Measurements from ENCODE around the gene FLNB.

DNA sequence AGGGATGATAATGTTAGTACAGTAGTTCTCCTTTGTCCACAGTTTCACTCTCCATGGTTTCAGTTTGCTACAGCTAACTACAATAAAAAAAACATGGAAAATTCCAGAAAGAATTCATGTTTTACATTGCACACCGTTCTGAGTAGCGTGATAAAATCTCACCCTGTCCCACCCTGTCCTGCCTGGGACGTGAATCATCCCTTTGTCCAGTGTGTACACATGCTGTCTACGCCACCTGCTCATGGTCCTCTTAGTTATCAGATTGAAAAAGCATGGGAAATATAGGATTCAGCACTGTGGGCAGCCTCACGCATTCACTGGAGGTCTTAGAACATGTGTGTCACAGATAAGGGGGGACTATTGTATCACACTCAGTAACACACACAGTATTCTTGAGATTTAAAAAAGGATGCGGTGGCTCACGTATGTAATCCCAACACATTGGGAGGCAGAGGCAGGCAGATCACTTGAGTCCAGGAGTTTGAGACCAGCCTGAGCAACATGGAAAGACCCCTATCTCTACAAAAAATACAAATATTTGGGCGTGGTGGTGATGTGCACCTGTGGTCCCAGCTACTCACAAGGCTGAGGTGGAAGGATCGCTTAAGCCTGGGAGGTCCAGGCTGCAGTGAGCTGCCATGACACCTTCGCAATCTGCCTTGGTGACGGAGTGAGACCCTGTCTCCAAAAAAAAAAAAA lies 8.7 kb upstream of the FLNB start:
- TF ChIP-seq, protein P1, sequence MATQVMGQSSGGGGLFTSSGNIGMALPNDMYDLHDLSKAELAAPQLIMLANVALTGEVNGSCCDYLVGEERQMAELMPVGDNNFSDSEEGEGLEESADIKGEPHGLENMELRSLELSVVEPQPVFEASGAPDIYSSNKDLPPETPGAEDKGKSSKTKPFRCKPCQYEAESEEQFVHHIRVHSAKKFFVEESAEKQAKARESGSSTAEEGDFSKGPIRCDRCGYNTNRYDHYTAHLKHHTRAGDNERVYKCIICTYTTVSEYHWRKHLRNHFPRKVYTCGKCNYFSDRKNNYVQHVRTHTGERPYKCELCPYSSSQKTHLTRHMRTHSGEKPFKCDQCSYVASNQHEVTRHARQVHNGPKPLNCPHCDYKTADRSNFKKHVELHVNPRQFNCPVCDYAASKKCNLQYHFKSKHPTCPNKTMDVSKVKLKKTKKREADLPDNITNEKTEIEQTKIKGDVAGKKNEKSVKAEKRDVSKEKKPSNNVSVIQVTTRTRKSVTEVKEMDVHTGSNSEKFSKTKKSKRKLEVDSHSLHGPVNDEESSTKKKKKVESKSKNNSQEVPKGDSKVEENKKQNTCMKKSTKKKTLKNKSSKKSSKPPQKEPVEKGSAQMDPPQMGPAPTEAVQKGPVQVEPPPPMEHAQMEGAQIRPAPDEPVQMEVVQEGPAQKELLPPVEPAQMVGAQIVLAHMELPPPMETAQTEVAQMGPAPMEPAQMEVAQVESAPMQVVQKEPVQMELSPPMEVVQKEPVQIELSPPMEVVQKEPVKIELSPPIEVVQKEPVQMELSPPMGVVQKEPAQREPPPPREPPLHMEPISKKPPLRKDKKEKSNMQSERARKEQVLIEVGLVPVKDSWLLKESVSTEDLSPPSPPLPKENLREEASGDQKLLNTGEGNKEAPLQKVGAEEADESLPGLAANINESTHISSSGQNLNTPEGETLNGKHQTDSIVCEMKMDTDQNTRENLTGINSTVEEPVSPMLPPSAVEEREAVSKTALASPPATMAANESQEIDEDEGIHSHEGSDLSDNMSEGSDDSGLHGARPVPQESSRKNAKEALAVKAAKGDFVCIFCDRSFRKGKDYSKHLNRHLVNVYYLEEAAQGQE (IDR thresholded peaks at IDR 0.05; ENCODE audit: insufficient read depth in 1 of 2, low read depth in 2 of 2, low read length in 2 of 2) = no peak
- no peak for TF ChIP-seq SIN3A (IDR thresholded peaks at IDR 0.05; ENCODE audit: borderline replicate concordance, insufficient read depth, low read length)
- TF ChIP-seq POLR2AphosphoS5 (IDR thresholded peaks at IDR 0.05; ENCODE audit: low read depth, low read length) = no peak
- TF ChIP-seq TAF1 (IDR thresholded peaks at IDR 0.05; ENCODE audit: borderline replicate concordance, insufficient read depth, low read length) = no peak

Measured in PFSK-1 (cell line).